Measurements from ENCODE around the gene NOL3.
"Not testable (repeated sequence)": the region's sequence is repeated elsewhere in the genome, so short reads cannot be mapped to it uniquely, and the experiment has no call there.

The NOL3 gene

DNA sequence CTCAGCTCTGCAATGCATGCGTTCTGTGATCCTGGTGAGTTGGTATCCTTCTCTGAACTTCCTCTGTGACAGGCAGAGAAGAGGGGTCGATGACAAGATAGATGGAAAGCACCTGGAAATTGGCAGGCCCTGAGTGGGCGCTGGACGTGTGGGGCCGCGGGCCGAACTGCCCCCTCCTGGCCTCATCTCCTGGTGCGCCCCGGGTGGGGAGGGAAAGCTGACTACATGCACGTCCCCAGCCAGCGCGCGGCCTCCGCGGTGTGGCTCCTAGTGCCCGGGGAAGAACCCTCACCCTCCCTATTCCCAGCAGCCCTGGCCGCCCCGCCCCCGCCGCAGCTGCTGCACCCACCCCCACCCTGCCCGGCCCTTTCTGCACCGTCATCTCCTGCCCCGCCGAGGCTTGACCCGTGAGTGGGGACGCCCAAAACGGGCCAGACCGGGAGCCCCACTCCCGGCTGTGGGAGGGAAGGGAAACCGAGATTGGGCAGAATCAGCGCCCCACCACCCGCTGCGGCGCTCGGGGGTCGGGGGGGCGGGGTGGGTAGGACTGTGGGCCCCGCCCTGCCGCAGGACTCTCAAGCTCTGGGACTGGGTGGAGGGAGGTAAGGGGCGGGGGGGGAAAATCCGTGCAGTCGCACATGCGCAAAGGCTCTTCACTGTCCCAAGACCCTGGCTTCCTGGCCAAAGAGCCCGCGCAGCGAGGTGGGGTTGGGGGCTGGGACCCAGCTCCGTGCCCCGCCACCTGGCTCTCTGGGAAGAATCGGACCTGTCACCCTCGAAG, at the start of gene NOL3:
TSS of gene NOL3 (plus strand) at position 371 of the 781 bp plus-strand sequence.
- no peak for DNase-seq (ENCODE audit: low read depth in 2 of 2)

DNA sequence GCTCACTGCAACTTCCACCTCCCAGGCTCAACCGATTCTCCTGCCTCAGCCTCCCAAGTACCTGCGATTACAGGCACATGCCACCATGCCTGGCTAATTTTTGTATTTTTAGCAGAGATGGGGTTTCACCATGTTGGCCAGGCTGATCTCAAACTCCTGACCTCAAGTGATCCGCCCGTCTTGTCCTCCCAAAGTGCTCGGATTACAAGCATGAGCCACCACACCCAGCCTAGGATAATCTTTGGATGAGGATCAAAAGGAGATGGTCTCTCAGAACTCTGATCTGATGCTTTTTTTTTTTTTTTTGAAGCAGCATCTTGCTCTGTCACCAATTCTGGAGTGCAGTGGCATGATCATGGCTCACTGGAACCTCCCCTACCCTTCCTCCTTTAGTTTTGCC, 47.5 kb upstream of the NOL3 start:
- not testable (repeated sequence) for DNase-seq (ENCODE audit: low read depth in 2 of 2)

DNA sequence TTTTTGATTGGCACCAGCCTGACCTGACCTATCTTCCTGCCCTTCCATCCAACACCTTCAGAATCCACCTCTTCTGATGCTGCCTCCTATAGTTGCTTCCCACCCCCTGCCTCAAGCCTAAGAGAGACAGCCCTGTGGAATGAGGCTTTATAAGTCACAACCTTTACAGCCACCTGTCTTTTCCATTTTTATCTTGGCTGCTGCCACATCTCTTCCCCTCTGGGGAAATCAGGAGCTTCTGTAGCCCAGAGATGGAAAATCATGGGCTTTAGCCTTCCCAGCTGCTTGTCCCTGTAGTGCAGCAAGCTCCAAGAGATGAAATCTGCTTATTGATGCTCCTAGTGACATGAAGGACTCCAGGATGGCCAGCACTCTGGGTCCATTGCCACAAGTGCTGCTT, 41.9 kb upstream of the NOL3 start:
- DNase-seq (ENCODE audit: low read depth in 2 of 2) = no peak

DNA sequence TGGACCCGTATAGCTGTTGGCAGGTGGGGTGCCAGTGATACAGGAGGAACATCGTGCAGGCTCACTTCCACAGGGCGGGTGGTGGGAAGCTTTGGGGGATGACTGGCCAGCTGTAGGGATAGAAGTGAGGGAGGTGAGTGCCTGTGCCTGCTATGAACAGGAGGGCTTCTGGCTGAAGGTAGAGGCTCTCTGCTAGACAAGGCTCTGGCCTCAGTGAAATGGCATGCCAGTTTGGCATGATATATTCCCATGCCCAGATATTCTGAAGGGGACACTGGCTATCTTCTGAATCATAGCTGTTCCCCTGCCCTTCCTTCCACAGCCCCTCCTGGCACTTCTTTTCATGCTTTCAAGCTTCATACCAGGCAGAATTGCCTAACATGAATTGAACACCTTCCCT, 41.5 kb upstream of the NOL3 start:
- DNase-seq (ENCODE audit: low read depth in 2 of 2) = no peak

DNA sequence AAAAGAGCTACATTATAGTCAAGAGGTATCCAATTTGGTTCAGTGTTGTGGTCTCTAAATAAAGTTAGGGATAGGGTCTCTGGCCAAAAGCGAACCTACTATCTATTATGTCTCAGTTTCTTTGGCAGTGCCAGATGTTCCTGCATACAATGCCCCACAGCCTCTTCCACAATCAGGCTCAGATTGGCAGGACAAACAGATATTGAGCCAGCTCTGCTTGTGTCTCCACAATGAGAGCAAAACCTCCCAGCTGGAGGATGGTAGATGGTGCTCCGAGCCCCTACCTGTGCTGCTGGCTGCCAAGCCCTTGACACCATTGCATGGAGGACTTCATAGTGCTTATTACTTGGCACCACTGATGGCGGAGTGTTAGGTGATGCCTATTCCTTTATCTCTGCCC, 40.9 kb upstream of the NOL3 start:
- DNase-seq (ENCODE audit: low read depth in 2 of 2) = no peak

DNA sequence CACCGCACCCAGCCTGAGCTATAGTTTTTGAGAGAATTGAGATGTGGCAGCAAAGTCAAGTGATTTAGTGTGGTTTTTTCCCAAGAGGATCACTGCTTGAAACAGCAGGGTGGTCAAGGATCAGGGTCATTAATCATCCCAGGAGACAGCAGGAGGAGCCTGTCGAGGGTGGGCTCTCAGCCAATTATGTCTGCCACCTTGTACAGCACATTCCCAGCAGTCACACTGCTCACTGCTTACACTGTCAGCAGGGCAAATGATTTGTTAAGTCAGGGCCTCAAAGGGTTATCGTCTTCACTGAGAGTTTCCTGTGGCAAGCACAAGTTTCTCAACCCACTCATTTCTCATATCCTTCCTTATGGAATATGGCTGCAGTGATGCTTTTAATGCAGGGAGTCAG, 32.7 kb upstream of the NOL3 start:
- no peak for DNase-seq (ENCODE audit: low read depth in 2 of 2)

DNA sequence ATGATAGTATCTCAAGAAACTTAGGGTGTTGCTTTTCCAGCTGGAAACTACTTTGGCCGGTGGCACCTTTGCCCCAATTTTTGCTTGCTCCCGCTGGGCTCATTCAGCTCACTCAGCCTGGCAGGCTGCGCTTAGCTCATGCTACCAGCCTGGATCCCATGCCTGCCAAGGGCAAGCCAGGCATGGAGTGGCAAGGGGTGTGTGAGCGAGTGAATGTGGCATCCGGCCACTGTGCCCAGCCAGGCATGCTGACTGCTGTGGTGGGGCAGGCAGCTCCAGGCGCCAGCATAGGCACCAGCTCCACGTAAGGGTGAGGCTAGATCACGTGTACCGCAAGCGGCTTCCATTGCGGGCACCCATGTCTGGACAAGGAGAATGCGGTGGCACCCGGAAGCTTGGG, 28.9 kb upstream of the NOL3 start:
- no peak for DNase-seq (ENCODE audit: low read depth in 2 of 2)

DNA sequence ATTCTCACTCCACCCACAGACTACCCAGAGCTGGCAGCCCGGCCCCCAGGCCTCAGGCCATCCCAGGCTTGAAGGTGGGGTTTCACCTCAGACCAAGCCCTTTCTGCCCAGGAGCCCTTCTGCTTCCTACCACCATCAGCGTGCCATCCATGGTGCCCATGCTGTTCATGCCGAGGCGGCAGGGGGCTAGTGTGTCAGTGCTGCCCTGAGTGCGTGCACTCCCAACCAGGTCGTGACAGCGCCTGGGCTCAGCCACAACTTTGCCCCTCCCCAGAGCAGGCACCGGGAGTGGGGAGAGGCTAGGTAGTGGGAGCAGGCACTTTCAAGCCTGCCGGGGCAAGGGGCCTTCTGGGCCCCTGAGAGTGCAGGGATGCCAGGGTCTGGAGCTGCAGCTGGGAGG, 28.0 kb upstream of the NOL3 start:
- no peak for DNase-seq (ENCODE audit: low read depth in 2 of 2)

DNA sequence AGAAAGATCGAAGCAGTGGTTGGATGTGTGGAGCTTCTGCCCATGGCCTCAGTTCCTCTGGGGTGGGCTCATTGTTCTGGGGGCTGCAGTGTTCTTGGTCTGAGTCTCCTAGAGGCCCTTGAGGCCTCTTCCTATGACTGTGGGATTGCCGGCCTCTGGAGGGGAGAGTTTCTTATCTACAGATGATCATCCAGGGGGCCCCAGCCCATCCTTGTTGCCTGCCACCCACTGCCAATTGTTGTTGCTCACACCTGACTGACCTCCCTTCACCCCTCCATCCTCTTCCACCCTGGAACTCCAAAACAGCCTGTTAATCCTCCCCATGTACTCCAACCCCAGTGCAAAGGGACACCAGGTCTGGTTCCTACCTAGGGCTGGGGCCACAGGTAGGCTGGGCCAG, 25.4 kb upstream of the NOL3 start:
- DNase-seq (ENCODE audit: low read depth in 2 of 2) = no peak

DNA sequence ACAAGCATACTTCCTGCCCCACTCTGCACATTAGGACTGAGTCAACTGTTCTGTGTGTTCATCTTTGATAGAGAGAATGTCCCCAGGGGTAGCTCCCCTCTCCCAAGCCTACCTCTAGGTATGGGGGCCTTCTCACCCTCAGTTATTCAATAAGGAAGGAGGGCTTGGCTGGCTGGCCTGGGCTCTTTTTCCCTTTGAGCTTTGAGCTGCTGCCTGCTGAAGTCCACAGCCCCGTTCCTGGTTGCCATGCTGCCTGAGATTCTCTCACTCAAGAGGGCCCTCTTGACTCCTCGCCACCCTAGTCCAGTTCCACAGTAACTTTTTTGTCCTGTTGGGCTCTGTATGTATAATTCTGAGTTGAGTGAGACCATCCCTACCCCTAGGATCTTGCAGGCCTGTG, 24.6 kb upstream of the NOL3 start:
- no peak for DNase-seq (ENCODE audit: low read depth in 2 of 2)

DNA sequence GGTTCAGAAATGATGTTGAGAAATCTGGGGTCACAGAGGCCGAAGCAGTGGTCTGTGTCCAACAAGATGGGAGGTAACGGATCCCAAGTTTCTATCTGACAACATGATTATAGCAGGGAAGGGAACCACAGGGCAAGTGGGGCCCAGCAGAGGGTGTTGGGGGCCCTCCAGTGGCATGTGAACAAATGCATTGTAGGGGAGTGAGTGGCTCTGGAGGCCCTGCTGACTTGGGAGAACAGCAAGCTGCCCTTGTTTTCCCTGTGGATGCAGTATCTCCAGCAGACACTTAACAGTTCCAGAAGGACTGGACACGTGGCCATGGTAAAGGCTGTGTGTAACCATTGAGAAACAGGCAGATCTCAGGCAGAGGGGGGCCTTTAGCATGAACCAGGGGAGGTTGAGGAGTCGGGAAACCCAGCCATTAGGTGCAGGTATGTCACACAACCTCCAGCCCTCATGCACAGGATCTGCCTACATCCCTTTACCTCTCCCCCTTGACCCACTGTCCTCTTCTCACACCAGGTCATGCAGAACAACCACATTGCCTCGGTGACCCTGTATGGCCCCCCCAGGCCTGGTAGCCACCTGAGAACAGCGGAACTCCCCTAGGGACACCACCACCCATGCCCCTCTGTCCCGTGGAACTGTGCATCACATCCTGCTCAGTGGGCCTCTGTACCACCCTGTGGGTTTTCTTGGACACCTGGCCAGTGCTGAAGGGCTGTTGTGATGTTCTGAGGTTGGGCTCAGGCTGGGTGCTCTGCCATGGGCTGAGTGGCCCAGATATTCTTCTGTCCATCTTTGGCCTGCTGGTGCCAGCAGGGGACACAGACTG, 23.6 kb upstream of the NOL3 start:
- DNase-seq (ENCODE audit: low read depth in 2 of 2) = no peak

DNA sequence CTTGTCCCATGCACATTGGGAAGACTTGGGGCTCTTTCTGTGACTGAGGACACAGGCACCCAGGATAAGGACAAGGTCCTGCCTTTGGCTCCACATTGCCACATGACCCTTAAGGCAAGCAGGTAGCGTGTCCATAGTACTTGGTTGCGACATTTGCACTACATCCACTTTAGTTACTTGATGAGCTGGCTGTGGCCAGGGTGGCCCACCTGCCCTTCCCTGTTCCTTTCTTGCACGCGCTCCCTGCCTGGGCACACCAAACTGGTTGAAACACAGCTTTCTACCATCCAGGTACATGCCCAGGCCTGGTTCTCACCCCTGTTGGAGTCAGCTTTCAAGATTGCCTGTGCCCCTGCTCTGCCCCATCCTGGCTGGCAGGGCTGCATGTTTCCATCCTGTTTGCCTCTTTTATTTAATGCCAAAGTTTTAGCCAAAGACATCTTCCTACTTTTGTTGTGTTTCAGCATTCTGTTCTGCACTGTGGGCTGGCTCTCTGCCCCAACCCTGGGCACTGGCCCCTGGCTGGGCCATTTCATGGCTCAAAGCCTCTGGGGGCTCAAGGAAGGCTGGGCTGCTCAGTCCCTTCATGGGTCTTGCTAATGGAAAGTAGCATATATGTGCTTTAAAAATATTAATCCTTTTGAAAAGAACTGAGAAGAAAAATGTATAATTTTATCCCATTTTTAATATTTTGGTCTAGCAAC, 22.7 kb upstream of the NOL3 start:
- DNase-seq (ENCODE audit: low read depth in 2 of 2) = no peak

DNA sequence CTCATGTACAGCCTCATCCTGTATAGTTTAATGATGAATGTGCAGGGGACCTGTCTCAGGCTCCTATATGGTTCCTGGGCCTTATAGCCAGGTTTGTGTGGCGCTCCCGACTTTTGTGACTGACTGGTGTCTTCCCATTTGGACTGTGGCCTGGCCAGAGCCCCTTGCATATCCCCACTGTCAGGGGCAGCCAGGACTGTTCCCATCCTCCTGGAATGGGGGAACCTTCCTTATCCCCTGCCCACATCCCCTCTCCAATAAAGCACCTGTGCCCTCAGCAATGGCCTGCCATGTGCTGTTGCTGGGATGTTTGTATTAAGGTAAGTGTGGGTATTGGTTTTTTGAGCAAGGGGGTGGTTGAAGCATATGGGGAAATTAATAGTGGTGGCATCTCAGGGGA, 22.1 kb upstream of the NOL3 start:
- no peak for DNase-seq (ENCODE audit: low read depth in 2 of 2)

DNA sequence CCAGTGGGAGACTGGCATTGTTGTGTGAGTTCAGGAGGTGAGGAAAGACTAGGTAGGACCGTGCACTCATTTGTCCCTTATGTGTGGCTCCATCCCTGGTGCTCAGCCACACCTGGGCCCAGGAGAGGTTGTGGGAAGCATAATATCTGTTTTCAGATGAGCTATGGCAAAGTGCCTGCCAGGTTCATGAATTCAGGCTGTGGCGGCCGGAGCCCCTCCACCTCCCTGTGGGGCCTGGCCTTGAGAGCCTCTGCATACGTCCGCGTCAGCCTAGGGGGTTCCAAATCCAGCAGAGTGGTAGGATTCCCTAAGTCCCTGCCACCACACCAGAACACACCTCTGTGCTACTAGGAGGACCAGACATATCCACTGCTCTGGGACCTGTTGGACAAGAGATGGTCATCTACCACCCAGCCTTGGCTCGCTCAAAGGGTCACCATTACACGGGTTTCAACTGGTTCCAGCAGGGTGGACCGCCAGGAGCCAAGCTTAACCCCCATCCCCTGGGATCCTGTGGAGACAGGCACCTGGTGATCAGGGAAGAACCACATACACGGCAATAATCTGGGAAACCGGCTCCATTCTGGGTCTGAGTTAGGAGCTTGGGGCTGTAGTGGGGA, 21.6 kb upstream of the NOL3 start:
- DNase-seq (ENCODE audit: low read depth in 2 of 2) = no peak

DNA sequence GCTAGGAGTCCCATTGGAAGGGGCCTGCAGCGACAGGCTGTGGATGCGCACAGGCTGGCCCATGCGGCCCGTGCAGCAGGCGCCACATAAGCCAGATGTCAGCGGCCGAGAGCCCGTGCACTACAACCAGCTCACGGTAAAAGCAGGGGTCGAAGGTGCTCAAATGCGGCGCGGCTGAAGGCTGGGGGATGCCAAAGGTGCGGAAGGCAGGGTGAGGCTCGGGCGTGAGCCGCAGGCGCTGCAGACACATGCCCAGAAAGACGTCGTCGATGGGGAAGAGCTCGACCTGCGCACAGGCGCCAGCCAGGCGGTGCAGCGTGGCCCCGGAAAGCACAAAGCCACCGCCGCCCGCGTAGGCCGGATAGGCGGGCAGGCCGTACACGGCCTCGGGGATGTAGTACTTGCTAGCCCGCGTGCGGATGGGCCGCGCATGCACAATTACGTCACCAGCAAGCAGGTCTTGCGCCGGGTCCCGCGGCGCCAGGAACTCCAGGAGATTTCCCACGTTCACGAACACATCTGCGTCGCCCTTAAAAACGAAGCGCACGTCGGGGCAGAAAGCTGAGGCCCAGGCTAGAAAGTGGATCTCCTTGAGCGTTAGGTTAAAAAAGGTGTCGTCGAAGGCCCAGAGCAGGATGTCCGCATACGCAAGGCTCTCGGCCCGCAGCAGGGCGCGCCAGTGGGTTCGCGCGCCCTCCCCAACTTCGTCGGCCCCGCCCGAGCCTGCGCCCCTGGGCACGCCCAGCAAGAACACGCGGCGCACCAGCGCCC, 20.9 kb upstream of the NOL3 start:
- DNase-seq (ENCODE audit: low read depth in 2 of 2) = no peak

DNA sequence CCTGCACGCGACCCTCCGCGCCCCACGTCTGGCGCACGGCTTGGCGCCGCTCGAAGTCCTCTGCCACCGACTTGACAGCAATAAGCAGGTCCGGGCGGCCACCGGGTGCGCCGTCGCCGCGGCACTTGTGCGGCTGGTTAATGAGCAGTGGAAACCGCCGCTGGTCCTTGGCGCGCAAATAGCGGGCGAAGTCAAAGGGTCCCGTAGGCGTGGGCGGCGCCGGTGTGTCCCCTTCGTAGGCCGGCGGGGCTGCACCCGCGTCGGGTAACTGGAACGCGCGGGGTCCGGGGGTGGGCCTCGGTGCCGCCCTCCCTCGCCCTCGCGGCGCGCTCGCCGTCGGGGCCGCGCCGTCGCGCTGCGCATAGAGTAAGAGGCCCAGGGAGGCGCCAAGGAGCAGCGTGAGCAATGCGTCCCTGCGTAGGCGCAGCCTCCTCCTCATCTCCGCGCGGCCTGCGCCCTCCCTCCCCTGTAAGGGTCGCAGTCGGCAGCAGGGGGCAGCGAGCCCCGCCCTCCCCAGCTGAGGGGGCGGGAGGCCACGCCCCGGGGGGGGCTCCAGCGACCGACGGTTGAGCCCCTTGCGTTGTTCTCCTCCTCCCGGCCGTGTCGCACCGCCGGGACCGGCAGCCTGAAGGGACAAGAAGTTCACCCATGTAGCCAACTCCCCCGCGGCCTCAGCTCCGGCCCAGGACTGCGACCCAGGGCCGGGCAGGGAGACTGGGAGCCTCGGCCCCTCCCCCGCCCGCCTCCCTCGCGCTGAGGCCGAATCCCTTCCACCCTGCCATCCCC, 20.1 kb upstream of the NOL3 start:
- DNase-seq (ENCODE audit: low read depth in 2 of 2) = no peak

DNA sequence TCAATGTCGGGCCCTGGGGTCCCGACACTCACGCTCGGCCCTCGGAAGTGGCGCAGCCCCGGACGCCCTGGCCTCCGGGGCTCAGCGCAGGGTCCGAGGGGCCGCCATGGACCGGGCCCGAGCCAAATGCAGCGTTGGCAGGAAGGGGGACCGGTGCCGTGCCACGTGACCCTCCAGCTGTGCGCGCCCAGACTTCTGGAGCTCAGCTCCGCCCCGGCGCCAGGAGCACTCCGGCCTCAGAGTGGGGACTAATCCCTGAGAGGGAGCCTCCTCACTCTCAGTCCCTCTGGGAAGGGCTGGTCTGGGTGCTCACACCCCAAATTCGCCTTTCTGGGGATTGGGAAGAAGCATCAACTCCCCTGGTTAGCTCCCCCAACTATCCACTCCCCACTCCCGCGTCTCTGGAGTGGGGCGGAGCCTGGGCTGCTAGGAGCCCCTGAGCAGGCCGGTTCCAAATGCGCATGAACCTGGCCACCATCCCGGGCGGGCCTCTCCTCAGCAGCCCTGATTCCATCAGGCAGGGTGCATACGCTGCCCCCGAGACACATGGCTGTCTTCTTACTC, 19.4 kb upstream of the NOL3 start, which contains the start of gene B3GNT9:
TSS of gene B3GNT9 (minus strand) at position 166 of the 564 bp plus-strand sequence. CDS start 513 bp downstream, outside the sequence.
- no peak for DNase-seq (ENCODE audit: low read depth in 2 of 2)

DNA sequence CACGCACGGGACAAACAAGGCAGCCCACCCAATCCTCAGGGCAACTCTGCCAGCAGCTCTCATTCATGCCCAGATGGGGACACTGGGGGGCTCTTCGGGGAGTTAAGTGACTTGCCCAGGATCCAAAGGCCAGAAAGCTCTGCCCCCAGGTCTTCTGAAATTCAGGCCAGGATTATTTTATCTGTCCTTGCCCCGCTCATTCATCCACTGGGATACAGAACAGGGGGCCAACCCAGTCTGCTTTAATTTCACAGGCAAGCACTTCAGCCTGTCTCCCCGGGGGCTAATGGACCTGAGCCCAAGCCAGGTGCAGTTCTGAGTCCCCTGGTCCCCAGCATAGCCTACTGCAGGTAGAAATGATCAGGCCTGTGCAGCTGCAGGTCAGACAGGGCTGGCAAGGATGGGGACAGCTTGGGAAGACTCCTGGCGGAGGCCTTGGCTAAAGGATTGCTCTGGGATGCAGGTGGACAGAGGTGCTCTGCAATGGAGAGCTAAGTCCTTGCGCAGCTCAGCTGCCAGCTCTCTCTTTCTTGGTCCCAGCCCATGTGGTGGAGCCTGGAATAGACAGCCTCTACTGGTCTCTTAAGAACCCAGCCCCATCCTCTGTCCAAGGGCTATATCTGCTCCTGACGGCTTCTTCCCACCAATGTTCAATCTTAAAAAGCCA, 18.8 kb upstream of the NOL3 start:
- no peak for DNase-seq (ENCODE audit: low read depth in 2 of 2)

DNA sequence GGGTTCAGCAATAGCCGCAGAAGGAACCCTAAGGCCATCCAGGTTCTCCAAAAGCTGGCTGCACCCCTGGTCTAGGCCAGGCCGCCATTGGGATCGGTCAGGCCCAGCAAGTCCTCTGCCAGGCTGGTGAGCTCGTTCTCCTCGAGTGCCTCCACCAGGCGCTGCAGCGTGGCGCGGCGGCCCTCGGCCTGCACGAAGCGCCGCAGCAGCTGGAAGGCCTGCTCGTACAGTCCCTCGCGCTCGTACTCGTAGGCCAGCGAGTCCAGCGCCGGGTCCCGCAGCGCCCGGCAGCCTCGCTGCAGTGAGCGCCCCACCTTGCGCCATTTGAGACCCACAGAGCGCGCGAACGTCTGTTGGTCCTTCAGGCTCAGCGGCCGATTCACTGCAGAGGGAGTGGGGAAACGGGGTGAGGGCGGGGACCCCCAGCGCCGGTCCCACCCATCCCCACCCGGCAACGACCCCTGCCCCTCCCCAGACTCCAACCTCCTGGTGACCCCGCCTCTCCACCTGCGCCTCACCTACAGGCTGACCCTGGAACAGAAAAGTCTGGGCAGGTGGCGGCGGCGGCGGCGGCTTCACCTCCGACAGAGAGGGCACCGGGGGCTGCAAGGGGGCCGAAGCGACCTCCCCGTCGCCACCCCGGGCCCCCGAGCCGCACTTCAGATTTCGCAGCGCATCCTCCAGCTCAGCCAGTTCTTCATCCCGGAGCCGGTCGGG, 15.6 kb upstream of the NOL3 start:
- no peak for DNase-seq (ENCODE audit: low read depth in 2 of 2)

All from stimulated activated CD8-positive, alpha-beta memory T cell treated with anti-CD3 and anti-CD28 coated beads, Interleukin-2, amount 100 ng/mL, for 48 hours (primary cell).